Ovary (tissue), 3 donors: ENCODE data around the gene CDC42BPB.

Experiments
- CTCF ChIP-seq, 3 donors: fragments of 450-650 bp in 2 of 3; fragments of 200-600 bp in 1 of 3; IDR thresholded peaks; one replicate each; pipeline versions ENCODE4 v1.5.1 to v1.8.0; 2016 to 2022; ENCODE audit warnings: antibody characterized with exemption in 3 of 3, mild to moderate bottlenecking in 1 of 3
- POLR2A ChIP-seq: fragments of 450-650 bp; IDR thresholded peaks from one replicate; pipeline ENCODE4 v1.6.1; 2017; ENCODE audit warnings: antibody characterized with exemption, mild to moderate bottlenecking, moderate library complexity
- donor health status: DM: no; HTN: no; CAD: no.

- TF ChIP-seq CTCF (IDR thresholded peaks at IDR 0.05) (no peak), POLR2A (no peak)
Observed at GRCh38 chr14:103061482-103061976, 4.2 kb upstream of the CDC42BPB start.
